ENCODE data around the gene SLC2A9. TPM values are rescaled to one million over a fixed set of nuclear protein-coding genes. Genes with fewer than 3 reads are reported as not detected.
A peak's percentile ranks its signal among the peaks of the same experiment; 100 is the strongest.

Gene SLC2A9
- polyA plus RNA-seq, 4 donors: 8.5 to 11.3 (median 9.6) TPM

DNA sequence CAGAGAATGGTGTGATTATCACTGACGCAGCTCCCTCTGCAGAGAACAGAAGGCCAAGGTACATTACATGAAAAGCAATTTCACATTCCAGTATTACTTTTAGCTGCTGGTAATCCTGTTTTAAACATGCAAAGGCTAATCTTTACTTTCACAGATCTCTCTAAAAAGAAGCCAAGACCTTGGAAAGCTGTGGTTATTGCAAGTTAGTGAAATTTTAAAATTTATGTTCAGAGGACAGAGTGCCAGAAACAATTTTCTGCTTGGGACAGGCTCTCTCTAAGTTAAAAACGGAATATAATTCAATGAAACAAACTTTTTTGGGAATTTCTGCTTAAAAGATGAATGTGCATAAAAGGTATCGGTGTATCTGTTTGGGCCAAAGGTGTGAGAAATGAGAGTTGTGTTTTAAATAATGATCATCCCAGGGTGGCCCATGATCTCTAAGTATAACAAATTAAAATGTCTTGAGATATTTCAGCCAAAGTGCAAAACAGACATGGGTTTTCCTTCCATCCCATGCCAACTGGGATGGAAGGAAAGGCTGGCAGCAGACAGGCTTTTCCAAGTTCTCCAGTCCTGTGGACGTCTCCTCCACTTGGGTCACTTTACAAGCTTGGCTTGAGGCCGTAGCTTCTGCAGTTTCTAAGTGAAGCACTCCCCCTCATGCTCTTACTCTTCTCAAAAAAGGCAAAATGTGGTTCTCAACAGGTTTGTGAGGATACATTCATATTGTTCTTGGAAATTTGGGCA is 121.8 kb downstream of the SLC2A9 start:
- DNase-seq (ENCODE audit: low read depth in 4 of 4, low spot score in 2 of 4): no peak

DNA sequence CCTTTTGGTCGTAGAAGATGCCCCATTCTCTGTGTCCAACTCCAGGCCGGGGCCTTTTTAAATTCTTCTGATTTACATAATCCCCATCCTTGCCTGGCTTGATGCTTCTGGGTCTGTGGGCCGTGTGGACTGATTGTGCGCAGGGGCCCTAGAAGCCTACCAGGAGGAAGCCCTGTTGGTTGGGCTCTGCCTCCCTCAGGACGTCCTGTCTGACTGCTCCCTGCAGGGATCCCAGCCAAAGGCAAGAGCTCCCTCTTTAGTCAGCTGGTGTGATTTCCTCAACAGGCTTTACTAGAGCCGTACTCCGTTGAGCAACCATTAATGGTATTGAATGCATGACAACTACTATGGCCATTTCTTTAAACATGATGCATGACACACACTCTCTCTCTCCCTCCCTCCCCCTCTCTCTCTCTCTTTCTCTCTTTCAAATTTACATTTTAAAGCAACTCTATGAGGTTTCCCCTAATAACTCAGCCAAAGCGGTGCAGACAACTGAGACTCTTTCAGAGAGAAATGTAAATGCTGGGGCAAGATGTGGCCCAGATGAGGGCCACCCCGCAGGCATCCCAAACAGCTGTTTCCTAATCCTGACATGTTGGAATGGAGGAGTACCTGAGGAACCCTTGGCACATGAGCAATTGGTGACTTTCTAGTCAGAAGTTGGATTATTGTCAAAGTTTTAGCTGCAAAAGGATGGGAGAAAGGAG is 122.5 kb downstream of the SLC2A9 start:
- DNase-seq (ENCODE audit: low read depth in 4 of 4, low spot score in 2 of 4): peak in 3 of 4 donors; percentile 9 to 46 (median 13)

GRCh38 chr4:9895333-9895705 is 126.0 kb downstream of the SLC2A9 start:
- no peak for DNase-seq (ENCODE audit: low read depth in 4 of 4, low spot score in 2 of 4)

DNA sequence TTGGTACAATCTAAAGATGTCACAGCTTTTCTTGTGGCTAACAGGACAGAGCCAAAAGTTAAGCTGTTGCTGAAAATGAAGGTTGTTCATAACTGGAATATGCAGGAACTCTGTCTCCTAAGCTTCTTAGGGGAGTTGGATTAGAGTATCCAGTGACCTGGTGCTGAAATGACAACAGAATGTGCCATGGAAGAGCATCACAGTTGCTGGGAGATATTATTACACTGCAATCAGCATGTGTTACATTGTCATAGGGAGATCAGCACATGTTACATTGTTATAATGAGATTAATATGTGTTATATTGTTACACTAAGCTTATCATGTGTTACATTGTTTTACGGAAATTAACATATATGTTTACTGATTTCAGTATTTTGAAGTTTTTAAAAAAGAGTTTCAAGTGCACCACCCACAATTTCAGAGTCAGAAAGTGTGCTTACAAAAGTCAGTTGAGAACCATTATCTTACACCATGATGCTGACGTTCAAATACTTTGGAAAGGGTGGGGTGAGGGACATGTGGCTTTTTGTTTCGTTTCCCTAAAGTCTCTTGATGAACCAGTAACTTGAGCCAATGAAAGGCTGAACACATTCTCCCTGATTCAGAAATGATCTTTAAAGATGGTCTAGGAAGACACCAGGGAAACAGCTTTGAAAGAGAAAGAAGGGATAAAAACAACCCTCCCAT is 126.5 kb downstream of the SLC2A9 start:
- DNase-seq (ENCODE audit: low read depth in 4 of 4, low spot score in 2 of 4): peak in 1 of 4 donors; percentile 4

GRCh38 chr4:9893329-9894108 is 127.8 kb downstream of the SLC2A9 start:
- no peak for DNase-seq (ENCODE audit: low read depth in 4 of 4, low spot score in 2 of 4)

GRCh38 chr4:9891740-9892139 is 129.6 kb downstream of the SLC2A9 start:
- DNase-seq (ENCODE audit: low read depth in 4 of 4, low spot score in 2 of 4): no peak

- DNase-seq (ENCODE audit: low read depth in 4 of 4, low spot score in 2 of 4): no peak
Measured at GRCh38 chr4:9891056-9891455, 130.2 kb downstream of the SLC2A9 start.

DNA sequence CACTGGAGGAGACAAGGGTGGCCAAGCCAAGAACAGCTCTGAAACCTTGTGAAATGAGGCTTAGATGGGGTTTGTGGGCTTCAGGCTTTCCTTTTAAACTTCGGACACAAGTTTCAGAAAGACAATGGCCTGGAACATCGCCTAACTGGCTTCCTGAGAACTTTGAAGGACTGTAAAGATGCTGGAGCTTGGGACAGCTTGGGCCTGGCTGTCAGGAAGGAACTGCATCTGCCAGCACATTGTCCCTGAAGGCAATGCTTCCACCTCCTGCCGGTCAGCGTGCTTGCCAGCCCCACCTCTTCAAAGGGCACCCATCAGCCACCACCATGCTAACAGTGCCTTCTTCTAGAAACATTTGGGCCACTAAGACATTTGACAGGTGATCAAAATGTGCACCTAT is 132.0 kb downstream of the SLC2A9 start:
- DNase-seq (ENCODE audit: low read depth in 4 of 4, low spot score in 2 of 4): no peak

- DNase-seq (ENCODE audit: low read depth in 4 of 4, low spot score in 2 of 4): no peak
Measured at GRCh38 chr4:9885958-9886357, 135.3 kb downstream of the SLC2A9 start.

GRCh38 chr4:9880406-9881197 is 140.7 kb downstream of the SLC2A9 start:
- no peak for DNase-seq (ENCODE audit: low read depth in 4 of 4, low spot score in 2 of 4)

DNA sequence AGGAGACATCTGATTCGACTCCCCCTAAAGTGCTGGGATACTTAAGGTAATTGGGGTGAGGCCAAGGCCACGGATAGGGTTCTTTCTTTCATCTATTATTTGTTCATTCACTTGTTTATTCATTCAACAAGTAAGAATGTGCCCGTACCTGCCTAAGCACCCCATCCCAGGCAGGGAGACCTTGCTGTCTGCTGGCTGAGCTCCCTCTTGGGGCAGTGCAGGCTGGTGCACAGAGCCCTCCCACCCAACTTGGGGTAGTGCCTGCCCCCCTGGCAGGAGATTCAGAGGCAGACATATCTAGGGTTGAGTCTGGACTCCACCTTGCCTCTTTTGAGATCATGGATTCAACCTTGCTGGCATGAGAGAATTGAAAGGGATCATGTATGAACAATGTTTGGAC is 144.2 kb downstream of the SLC2A9 start:
- DNase-seq (ENCODE audit: low read depth in 4 of 4, low spot score in 2 of 4): no peak

DNA sequence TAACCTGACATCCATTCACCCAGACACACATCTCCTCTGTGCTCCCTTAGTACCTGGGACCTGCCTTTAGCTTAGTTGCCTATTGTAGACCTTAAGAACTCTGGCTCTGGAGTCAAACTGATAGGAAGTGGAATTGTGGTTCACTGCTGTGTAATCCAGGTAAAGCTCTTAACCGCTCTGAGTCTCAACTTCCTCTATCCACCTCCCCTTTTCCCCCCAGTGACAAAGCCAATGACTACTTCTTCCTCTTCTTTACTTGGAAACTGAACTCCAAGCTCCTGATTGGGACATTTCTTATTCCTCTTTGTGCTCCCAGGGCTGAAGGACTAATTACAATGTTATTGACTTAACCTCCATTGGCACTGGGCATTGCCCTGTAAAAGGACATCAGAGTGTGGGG is 145.8 kb downstream of the SLC2A9 start:
- DNase-seq (ENCODE audit: low read depth in 4 of 4, low spot score in 2 of 4): no peak

DNA sequence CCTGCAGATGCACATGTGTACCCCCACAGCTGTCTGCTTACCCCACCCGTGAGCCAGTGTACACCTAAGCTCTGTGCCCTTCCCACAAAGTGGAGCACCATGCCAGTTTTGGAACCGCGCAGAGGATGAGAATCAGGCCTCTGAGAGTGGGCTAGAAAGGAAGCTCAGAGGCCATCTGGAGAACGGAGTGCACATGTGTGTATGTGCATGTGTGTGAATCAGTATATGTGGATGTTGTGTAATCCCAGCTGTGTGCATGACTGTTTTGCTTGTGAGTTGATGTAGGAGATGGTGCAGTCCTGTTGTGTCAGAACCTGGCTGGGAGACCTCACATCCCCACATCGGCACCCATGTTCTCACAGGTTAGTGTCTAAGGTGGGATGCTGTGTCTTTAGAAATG is 146.9 kb downstream of the SLC2A9 start:
- no peak for DNase-seq (ENCODE audit: low read depth in 4 of 4, low spot score in 2 of 4)

DNA sequence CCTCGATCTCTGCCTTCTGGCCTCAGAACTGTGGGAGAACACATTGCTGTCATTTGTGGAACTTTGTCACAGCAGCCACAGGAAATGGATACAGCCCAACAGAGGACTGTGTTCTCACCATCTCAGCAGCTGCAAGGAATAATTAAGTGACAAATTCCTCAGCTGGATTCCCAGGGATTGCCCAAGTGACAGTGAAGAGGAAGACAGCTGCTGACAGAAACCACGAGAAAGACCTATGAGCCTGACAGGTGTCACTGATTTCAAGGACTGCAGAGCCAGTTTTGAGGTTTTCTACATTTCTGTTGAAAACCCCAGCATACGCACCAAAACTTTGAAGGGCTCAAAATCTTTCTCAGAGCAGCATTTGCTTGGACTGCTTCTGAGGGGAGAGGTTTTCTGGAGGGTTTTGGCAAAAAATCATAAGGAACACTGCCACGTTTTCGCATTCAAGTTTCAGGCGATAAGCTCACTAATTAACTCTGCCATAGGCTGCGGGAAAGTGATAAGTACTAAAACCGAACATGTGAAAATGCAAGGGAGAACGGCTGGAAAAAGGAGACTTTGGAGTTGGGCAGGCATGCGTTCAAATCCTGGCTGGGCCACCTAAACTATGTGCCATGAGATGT is 151.0 kb downstream of the SLC2A9 start:
- DNase-seq (ENCODE audit: low read depth in 4 of 4, low spot score in 2 of 4): no peak

- peak in 1 of 4 donors; percentile 37 for DNase-seq (ENCODE audit: low read depth in 4 of 4, low spot score in 2 of 4)
Measured at GRCh38 chr4:9867751-9868425, 153.4 kb downstream of the SLC2A9 start.

GRCh38 chr4:9866931-9867330 is 154.4 kb downstream of the SLC2A9 start:
- no peak for DNase-seq (ENCODE audit: low read depth in 4 of 4, low spot score in 2 of 4)

- no peak for DNase-seq (ENCODE audit: low read depth in 4 of 4, low spot score in 2 of 4)
Measured at GRCh38 chr4:9861561-9861960, 159.7 kb downstream of the SLC2A9 start.

DNA sequence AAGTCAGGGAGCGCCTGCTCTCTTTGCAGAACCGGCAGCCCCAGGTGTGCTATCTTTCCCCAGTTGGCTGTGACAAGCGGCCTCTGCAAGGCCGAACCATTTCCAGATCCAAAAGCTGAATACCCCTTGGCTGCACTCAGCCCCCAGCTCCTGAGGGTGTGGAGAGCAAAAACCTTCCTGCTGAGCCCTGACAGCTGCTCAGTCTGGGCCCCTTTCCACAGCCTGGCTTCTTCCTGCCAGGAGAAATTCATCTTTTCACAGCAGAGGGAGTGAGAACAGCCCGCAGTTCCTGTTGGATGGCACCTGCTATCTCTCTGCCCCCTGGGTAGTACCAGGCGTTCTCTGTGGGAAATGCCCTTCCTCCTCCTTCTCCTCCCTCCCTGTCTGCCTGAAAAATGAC is 161.5 kb downstream of the SLC2A9 start:
- no peak for DNase-seq (ENCODE audit: low read depth in 4 of 4, low spot score in 2 of 4)

GRCh38 chr4:9849538-9849920 is 171.8 kb downstream of the SLC2A9 start:
- DNase-seq (ENCODE audit: low read depth in 4 of 4, low spot score in 2 of 4): no peak

All from left renal cortex interstitium (tissue), 4 donors.